Stimulated activated CD4-positive, alpha-beta T cell treated with anti-CD3 and anti-CD28 coated beads, Interleukin-15, amount 100 ng/mL, for 48 hours (primary cell): Measurements from ENCODE around the gene PRDM1.
A peak's percentile ranks its signal among the peaks of the same experiment; 100 is the strongest.

Source experiments
- DNase-seq, 2 donors: peaks; one replicate each; pipeline ENCODE4 v3.0.0-alpha.2; 2020; ENCODE audit warnings: low read depth in 2 of 2

The PRDM1 gene

GRCh38 chr6:106097411-106098231 is 11.5 kb downstream of the PRDM1 start:
- no peak for DNase-seq

- peak; percentile 82 to 84 for DNase-seq
These were observed 12.5 kb downstream of the PRDM1 start for GRCh38 chr6:106098383-106099234.

GRCh38 chr6:106099235-106099537 is 13.1 kb downstream of the PRDM1 start:
- no peak for DNase-seq

- DNase-seq = no peak
These were observed 14.6 kb downstream of the PRDM1 start for GRCh38 chr6:106100755-106101154.

- DNase-seq = no peak
These were observed 15.3 kb downstream of the PRDM1 start for GRCh38 chr6:106101466-106101865.

GRCh38 chr6:106102034-106102433 is 15.9 kb downstream of the PRDM1 start:
- DNase-seq = peak in 1 of 2 donors; percentile 66

- DNase-seq = no peak
These were observed 17.0 kb downstream of the PRDM1 start for GRCh38 chr6:106102967-106103727.

GRCh38 chr6:106103728-106104109 is 17.6 kb downstream of the PRDM1 start:
- DNase-seq = no peak

- no peak for DNase-seq
These were observed 18.3 kb downstream of the PRDM1 start for GRCh38 chr6:106104476-106104875.

- DNase-seq = no peak
These were observed 18.8 kb downstream of the PRDM1 start for GRCh38 chr6:106104941-106105340.

GRCh38 chr6:106105493-106105892 is 19.4 kb downstream of the PRDM1 start:
- no peak for DNase-seq

GRCh38 chr6:106106276-106107042 is 20.3 kb downstream of the PRDM1 start:
- DNase-seq = no peak

GRCh38 chr6:106107043-106107613 is 21.0 kb downstream of the PRDM1 start:
- DNase-seq = no peak

GRCh38 chr6:106108129-106108528 is 22.0 kb downstream of the PRDM1 start:
- DNase-seq = no peak

GRCh38 chr6:106109029-106109428 is 22.9 kb downstream of the PRDM1 start:
- DNase-seq = no peak

- no peak for DNase-seq
These were observed 24.2 kb downstream of the PRDM1 start for GRCh38 chr6:106110164-106110826.

GRCh38 chr6:106112433-106112832 is 26.3 kb downstream of the PRDM1 start:
- no peak for DNase-seq

GRCh38 chr6:106113256-106113959 is 27.3 kb downstream of the PRDM1 start:
- no peak for DNase-seq

- peak; percentile 73 to 79 for DNase-seq
These were observed 28.4 kb downstream of the PRDM1 start for GRCh38 chr6:106114492-106114891.

GRCh38 chr6:106115286-106115685 is 29.1 kb downstream of the PRDM1 start:
- no peak for DNase-seq
